SK-N-MC (cell line): ENCODE results near the gene TGDS.

Experiments used
- EZH2 ChIP-seq: fragments of 200-600 bp; sonication (generic); IDR thresholded peaks from one replicate; pipeline ENCODE4 v1.6.1; 2017; ENCODE audit warnings: antibody characterized with exemption
- POLR2AphosphoS5 ChIP-seq: IDR thresholded peaks from 2 replicates; pipeline ENCODE4 v1.6.1; 2012; ENCODE audit warnings: mild to moderate bottlenecking, low read depth, low read length, borderline replicate concordance

- TF ChIP-seq POLR2AphosphoS5: no peak
- no peak for TF ChIP-seq EZH2
Measured at GRCh38 chr13:94583926-94584325, 12.0 kb downstream of the TGDS start.
